HG02870 (cell line): ENCODE results near the gene CDH16.

Source experiments
- ATAC-seq: cut with Tn5 transposase; IDR thresholded peaks from one replicate; pipeline ENCODE4 v1.9.1; 2021; ENCODE audit warnings: mild to moderate bottlenecking, moderate library complexity; ENCODE audit not compliant: unreplicated experiment

CDH16 gene

GRCh38 chr16:66930189-66930588 is 11.5 kb upstream of the CDH16 start:
- no peak for ATAC-seq

GRCh38 chr16:66928702-66929388 is 10.2 kb upstream of the CDH16 start:
- ATAC-seq = no peak

- no peak for ATAC-seq
Measured at GRCh38 chr16:66927918-66928649, 9.4 kb upstream of the CDH16 start.

GRCh38 chr16:66926961-66927436 is 8.3 kb upstream of the CDH16 start:
- no peak for ATAC-seq

GRCh38 chr16:66926171-66926947 is 7.7 kb upstream of the CDH16 start:
- no peak for ATAC-seq

- ATAC-seq = no peak
Measured at GRCh38 chr16:66925322-66925840, 6.7 kb upstream of the CDH16 start, which contains the start of gene RRAD. Gene RRAD, minus strand, starts transcription at chr16:66925535. Its CDS starts 356 bp downstream, at chr16:66925179.

GRCh38 chr16:66924527-66925321 is 6.0 kb upstream of the CDH16 start:
- ATAC-seq = no peak

- ATAC-seq = no peak
Measured at GRCh38 chr16:66923866-66924265, 5.2 kb upstream of the CDH16 start.

- ATAC-seq = no peak
Measured at GRCh38 chr16:66923247-66923731, 4.6 kb upstream of the CDH16 start.

GRCh38 chr16:66921729-66922450 is 3.2 kb upstream of the CDH16 start:
- ATAC-seq = no peak

GRCh38 chr16:66920924-66921680 is 2.4 kb upstream of the CDH16 start:
- ATAC-seq = no peak

GRCh38 chr16:66920299-66920590 is 1.6 kb upstream of the CDH16 start:
- no peak for ATAC-seq

GRCh38 chr16:66919569-66920298 is 1.0 kb upstream of the CDH16 start:
- ATAC-seq = no peak

GRCh38 chr16:66918355-66918754 is 330 bp downstream of the CDH16 start:
- ATAC-seq = no peak

- ATAC-seq = no peak
Measured at GRCh38 chr16:66917741-66918140, 944 bp downstream of the CDH16 start.

- ATAC-seq = no peak
Measured at GRCh38 chr16:66916518-66916917, 2.2 kb downstream of the CDH16 start.

GRCh38 chr16:66915041-66915440 is 3.6 kb downstream of the CDH16 start:
- ATAC-seq = no peak

- no peak for ATAC-seq
Measured at GRCh38 chr16:66914541-66914940, 4.1 kb downstream of the CDH16 start.
